ENCODE data around the gene KIRREL3.

GRCh38 chr11:126526471-126526870 lies 474.1 kb downstream of the KIRREL3 start:
- TF ChIP-seq GATA2 (IDR thresholded peaks at IDR 0.05; ENCODE audit: low read depth, low read length) (no peak), GATA3 (IDR thresholded peaks at IDR 0.05; ENCODE audit: low read depth, low read length) (no peak)
